GM19023 (cell line): Measurements from ENCODE around the gene NOVA2.

Experiments
- ATAC-seq: cut with Tn5 transposase; IDR thresholded peaks from one replicate; pipeline ENCODE4 v1.9.1; 2021; ENCODE audit warnings: mild to moderate bottlenecking, moderate library complexity; ENCODE audit not compliant: unreplicated experiment

NOVA2 gene

DNA sequence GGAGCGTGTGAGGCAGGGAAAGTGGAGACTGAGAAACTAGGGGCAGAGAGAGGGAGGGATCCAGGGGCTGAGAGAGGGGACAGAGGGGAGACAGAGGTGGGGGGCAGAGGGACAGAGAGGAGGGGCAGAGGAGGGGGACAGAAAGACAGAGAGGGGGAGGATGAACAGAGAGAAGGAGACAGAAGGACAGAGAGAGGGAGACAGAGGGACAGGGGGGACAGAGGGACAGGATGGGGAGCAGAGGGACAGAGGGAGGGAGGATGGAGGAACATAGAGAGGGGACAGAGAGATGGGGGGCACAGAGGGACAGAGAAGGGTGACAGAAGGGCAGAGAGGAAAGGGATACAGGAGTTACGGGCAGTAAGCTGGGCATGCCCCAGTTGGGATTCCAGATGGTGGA, 44.4 kb downstream of the NOVA2 start:
- ATAC-seq: no peak

DNA sequence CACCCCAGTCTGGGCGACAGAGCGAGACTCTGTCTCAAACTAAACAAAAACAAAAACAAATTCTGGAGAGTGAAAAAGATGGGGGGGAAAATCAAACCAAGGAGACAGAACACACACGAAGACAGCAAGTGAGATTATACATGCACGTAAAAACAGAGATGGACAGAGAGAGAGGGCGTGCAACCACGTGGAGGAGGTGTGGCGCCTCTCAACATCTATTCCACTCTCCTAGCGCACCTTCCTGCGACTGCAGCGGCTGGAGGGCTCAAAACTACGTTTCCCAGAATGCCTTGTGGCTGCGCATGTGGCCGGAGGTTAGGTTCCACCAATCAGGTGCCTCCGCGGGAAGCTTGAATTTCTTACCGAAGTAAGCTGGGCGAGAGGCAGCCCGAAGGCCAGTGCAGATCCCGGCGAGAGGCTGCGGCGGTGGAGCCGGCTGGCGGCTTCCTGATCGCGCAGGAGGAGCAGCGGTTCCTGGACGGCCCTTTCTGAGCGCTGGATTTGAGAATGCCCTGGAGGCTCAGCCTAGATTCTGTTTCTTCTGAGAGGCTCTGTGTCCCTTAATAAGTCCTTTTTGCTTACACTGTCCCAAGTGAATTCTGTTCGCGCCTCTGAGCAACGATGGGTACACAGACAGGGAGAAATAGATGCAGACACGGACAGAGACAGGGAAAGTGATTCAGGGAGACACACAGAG, 46.0 kb downstream of the NOVA2 start:
- ATAC-seq: no peak

GRCh38 chr19:45924891-45925447, 48.7 kb downstream of the NOVA2 start:
- no peak for ATAC-seq

- ATAC-seq: no peak
Observed at GRCh38 chr19:45922281-45922680, 51.4 kb downstream of the NOVA2 start.

GRCh38 chr19:45920458-45920857, 53.2 kb downstream of the NOVA2 start:
- no peak for ATAC-seq

DNA sequence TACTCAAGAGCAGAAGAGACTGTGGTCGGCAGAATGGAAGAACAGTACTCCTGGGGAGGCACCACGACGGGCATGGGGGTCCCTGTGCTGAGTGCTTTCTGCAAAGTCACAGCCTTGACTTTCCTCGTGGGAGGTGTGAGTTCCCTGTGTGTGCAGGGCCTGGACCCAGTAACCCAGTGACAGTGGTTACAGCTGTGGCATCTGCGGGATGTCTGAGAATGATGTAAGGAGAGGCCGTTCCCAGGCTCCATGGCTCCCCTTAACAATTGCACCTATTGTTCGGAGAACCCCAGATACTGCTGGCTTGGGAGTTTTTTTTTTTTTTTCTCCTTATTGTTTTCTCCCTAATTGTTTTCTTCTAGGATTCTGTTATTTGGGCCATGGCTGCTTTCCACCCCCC, 54.0 kb downstream of the NOVA2 start:
- ATAC-seq: no peak

DNA sequence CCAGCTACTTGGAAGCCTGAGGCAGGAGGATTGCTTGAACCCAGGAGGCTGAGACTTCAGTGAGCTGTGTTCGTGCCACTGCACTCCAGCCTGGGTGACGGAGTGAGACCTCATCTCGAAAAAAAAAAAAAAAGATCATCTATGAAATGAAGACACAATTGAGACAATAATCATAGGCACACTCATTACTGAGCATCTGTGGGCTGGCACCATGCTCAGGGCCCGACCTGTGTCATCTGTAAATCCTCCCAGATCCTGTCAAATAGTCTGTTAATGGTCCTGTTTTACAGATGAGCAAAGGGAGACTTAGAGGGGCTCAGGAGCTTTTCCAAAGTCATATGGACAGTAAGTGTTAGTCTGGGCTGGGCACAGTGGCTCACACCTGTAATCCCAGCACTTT, 54.9 kb downstream of the NOVA2 start:
- ATAC-seq: no peak

- ATAC-seq: no peak
Observed at GRCh38 chr19:45917421-45918091, 56.1 kb downstream of the NOVA2 start.

GRCh38 chr19:45913874-45914830, 59.5 kb downstream of the NOVA2 start, which contains the start of gene NANOS2:
Gene NANOS2, minus strand, starts transcription at chr19:45914778. Its CDS starts 85 bp downstream, at chr19:45914693.
- ATAC-seq: no peak

DNA sequence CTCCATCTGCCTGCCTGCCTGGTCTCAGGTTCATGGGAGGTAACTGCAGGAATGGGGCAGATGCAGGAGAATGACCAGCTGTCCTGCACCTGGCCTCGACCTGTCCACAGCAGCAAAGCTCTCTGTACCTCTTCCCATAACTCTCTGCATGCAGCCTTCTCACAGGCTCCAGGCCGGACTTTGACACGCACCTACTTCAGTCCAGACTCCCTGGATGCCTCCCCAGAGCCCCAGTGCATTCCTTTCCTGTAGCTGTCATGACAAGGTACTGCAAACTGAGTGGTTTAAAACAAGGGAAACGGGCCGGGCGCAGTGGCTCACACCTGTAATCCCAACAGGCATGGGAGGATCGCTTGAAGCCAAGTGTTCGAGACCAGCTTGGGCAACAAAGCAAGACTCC, 62.4 kb downstream of the NOVA2 start:
- ATAC-seq: no peak

GRCh38 chr19:45908956-45909355, 64.7 kb downstream of the NOVA2 start:
- no peak for ATAC-seq

GRCh38 chr19:45906221-45906620, 67.4 kb downstream of the NOVA2 start:
- no peak for ATAC-seq

DNA sequence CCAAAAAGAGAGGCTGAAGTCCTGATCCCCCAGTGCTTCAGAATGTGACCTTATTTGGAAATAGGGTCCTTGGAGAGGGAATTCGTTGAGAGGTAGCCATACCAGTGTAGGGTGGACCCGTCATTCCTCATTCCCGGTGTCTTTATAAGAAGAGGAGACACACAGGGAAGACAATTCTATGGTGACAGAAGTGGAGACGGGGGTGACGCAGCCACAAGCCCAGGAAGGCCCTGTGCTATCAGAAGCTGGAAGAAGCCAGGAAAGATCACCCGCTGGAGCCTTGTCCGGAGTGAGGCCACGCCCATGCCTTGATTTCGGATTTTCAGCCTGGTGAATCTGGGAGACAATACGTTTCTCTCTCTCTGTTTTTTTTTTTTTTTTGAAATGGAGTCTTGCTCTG, 68.7 kb downstream of the NOVA2 start:
- no peak for ATAC-seq

DNA sequence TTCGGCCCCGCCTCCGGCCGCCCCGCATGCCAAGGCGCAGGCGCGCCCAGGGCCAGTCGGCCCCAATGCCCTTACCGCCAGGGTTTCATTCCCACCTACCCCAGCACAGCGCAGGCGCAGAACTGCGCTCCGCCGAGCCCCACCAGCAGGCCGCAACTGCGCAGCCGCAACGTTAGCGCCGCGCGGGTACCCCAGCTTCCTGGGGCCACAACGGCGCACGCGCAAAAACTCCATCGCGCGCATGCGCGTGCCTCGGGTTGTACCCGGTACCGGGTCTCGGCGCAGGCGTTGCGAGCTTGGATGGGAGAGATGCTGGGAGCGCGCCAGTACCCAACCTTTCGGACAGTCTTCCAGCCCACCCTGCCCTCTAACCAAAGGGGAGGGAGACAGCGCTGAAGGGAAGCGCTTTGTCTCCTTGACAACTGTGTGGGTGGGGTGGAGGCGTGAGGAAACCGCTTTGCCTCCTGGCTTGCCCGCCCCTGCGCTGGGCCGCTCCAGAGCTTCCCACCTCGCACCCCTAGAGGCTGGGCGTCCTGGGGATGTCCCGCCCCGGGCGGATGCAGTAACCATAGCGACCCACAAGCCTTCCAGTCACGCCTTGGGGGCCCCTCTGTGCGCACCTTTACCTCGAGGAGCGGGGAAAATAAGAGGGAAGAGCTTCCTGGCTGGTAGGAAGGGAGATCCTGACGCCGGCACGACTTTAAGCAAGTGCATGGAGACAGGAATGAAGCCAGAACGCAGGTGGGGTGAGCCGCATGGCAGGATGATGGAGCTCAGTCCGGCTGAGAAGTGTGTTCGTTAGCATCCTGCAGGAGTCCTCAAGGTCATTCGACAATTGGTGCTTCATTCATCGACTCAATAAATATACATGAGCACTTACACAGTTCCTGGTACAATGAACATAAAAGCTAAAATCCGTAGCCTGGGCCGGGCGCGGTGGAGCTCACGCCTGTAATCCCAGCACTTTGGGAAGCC, 70.7 kb downstream of the NOVA2 start:
- ATAC-seq: peak; percentile 83

GRCh38 chr19:45901912-45902650, 71.6 kb downstream of the NOVA2 start, which contains the start of gene MYPOP:
Gene MYPOP, minus strand, starts transcription at chr19:45902613. Its CDS starts 840 bp downstream, at chr19:45901773.
- no peak for ATAC-seq

DNA sequence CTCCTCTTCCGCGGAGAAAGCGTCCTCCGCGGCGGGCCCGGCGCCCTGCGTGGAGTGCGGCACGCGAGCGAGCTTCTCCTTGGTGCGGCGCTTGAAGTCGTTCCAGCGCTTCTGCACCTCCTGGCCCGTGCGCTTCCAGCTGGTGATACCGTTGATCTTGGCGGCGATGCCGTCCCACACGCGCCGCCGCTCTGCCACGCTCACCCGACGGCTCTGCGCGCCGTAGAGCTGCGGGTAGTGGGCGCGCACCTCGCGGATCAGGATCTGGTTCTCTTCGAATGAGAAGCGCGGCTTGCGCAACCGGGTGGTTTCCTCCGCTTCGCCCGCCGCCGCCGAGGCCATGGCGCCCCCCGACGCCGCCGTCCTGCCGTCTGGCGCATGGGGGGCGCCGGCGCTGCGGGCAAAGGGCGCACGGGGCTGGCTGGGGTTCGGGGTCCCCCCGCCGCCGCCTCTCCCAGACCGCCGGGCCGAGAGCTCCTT, 72.2 kb downstream of the NOVA2 start:
- ATAC-seq: no peak

DNA sequence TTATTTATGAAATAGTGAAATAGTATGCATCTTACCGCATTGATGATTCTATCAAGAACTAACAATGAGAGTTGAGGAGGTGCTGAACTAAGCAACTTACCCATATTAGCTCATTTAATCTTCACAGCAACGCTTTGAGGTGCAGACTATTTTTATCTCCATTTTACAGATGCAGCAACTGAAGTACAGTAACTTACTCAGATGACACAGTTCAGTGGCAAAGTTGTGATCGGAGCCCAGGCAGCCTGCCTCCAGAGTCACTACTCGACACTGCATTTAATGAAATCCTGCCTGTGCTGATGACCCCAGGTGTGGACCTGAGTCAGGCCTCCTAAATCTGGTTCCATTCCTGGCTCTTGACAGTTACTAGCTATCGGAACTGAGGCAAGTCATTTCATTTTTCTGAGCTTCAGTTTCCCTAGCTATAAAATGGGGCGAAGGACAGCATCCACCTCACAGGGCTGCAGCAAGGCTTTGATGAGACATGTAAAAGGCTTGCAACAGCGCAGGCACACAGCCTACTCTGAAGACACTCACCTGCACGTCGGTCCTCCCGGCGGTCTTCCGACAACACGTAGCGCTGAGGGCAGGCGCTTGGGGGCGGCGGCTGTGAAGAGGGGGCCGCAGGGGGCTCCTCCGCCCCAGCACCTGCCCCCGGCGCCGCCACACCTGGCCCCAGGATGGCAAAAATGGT, 72.8 kb downstream of the NOVA2 start:
- ATAC-seq: no peak

DNA sequence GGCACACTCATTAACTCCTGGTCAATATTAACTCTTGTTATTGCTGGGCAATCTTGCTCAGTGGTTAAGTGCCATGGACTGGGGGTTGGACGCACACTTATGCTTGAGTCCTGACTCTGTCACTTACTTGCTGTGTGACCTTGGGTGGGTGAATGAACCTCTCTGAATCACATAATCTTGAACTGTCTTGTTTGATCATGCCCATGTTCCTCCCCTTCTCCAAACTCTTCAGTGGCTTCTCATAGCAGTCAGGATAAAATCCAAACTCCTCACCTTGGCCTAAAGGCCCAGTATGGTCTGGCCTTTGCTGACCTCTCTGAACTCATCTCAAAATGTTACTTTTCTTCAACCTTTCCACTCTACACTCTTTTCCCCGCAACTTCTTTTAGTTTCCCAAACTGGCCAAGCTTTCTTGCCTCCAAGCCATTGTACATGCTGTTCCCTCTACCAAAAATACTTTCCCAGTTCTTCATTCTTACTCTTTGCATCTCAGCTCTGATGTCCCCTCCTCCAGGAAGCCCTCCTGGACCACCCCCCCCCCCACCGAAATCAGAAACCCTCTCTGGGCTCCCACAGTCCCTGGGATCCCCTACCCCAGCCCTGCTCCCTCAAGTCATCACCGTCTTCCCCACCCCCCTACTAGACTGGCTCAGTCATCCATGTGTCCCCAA, 73.6 kb downstream of the NOVA2 start:
- ATAC-seq: no peak
